ENCODE data around the gene FOXP4. TPM values are rescaled to one million over a fixed set of nuclear protein-coding genes. Genes with fewer than 3 reads are reported as not detected.

The FOXP4 gene
- total and polyA plus RNA-seq, 2 of the 13 experiments (the other 11 are each of a cell fraction or from before 2014, with no cell fraction given): 11.0 to 12.4 TPM

DNA sequence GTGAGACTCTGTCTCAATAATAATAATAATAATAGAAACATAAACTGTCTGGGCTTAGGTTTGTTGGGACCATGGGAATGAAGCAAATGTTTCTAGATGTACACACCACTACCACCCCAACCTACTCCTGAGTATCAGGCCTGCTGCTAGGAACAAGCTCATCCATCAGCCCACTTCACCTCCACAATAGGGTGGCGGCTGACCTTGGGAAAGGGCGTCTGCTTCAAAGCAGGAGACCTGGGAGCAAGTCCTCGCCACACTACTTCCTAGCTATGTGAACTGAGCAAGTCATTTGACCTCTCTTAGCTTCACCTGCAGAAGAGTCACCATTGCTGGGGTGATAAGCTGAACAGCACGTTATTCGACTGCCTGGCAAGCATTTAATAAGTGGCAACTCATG lies 3.1 kb upstream of the FOXP4 start:
- Histone ChIP-seq H3K36me3 (replicated peaks in 1 of 2; ENCODE audit: control insufficient read depth in 1 of 2, insufficient read depth in 2 of 2, low read length in 2 of 2) (no peaks in the 10 kb centered on the region), H3K9ac (ENCODE audit: insufficient read depth, low read depth, low read length) (no peak overlapping the region), H3K4me1 (ENCODE audit: insufficient read depth, low read length) (peaks cover 41% of the 10 kb centered on the region), H4K20me1 (ENCODE audit: insufficient read depth, low read length) (peaks cover 8% of the 10 kb centered on the region; the same call in 1 of the 2 replicates), H3K4me3 (replicated peaks in 1 of 3; ENCODE audit: insufficient read depth in 1 of 3, low read depth in 2 of 3, low read length in 3 of 3) (no peak overlapping the region), H3K4me2 (ENCODE audit: low read depth, low read length) (no peak overlapping the region), H3K79me2 (ENCODE audit: insufficient read depth, low read length) (peaks cover 37% of the 10 kb centered on the region), H3K27me3 (ENCODE audit: control insufficient read depth in 1 of 2, insufficient read depth in 2 of 2, low read length in 2 of 2) (no peaks in the 10 kb centered on the region), H3K9me3 (ENCODE audit: low read length) (no peaks in the 10 kb centered on the region), H2AFZ (ENCODE audit: low read length) (no peak overlapping the region), H3K27ac (ENCODE audit: extremely low read length, insufficient read depth, low read length) (no peak overlapping the region)
- intact Hi-C loops (cut with micrococcal nuclease; ENCODE audit: unreplicated experiment) (no loop called here), in situ Hi-C loops (cut with HindIII; ENCODE audit: extremely low pct_ligation_motif_present, low pct_unique_long_range_greater_than_20kb) (no loop called here)
- BruUV-seq (replicated peaks): no TSS peak
- ChIA-PET POLR2A (interaction anchor here (1.1 to 7.7 kb wide), 5 partner anchors 10 to 30 kb away, joined by 3 to 90 read pairs (median 4); no protein-coding TSS in a partner anchor), CTCF (ENCODE audit: low intra/inter-chr PET ratio, low total read pairs) (no interaction called here)
- no peak for TF ChIP-seq TEAD2 (CRISPR knock-in tag; IDR thresholded peaks at IDR 0.05)
- TF ChIP-seq, protein P1, sequence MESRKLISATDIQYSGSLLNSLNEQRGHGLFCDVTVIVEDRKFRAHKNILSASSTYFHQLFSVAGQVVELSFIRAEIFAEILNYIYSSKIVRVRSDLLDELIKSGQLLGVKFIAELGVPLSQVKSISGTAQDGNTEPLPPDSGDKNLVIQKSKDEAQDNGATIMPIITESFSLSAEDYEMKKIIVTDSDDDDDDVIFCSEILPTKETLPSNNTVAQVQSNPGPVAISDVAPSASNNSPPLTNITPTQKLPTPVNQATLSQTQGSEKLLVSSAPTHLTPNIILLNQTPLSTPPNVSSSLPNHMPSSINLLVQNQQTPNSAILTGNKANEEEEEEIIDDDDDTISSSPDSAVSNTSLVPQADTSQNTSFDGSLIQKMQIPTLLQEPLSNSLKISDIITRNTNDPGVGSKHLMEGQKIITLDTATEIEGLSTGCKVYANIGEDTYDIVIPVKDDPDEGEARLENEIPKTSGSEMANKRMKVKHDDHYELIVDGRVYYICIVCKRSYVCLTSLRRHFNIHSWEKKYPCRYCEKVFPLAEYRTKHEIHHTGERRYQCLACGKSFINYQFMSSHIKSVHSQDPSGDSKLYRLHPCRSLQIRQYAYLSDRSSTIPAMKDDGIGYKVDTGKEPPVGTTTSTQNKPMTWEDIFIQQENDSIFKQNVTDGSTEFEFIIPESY (CRISPR knock-in tag; IDR thresholded peaks at IDR 0.05): peak; percentile 93
- 0 out of 2 replicates have a peak, but pooled peaks have one; percentile 9 for TF ChIP-seq RARA (CRISPR knock-in tag; IDR thresholded peaks at IDR 0.05)
- 91% methylated on average over 5 of the region's 5 CpGs for WGBS (ENCODE audit: low lambda C conversion rate)
- DNase-seq (ENCODE audit: low spot score): no peak
- ATAC-seq: no peak
- no peak for FAIRE-seq

DNA sequence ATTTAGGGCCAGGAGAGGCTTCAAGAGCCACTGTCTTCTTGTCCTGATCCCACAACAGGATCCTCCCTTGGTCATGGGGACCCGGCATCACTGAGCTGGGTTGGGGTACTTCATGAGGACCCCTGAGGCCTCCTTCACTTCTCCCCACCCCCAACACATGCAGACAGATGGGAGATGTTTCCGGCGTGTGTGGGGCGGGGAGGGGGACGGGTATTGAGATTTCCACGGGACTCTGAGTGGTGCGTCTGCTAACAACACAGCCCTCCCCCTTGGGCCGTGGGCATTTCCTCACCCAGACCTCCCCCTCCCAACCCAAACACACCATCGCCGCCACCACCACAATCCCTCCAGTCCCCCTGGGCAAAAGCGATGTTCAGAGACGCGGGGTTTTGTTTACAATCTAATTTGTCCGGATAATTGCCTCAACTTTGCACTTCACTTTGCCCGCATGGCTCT lies 906 bp upstream of the FOXP4 start:
- no peaks in the 10 kb centered on the region for H3K27me3 ChIP-seq (ENCODE audit: control insufficient read depth in 1 of 2, insufficient read depth in 2 of 2, low read length in 2 of 2)
- FAIRE-seq (no peak), ATAC-seq (peak; percentile 4), DNase-seq (ENCODE audit: low spot score) (no peak)
- WGBS (ENCODE audit: low lambda C conversion rate): 3% methylated on average over 12 of the region's 15 CpGs
- H3K4me3 ChIP-seq (replicated peaks in 1 of 3; ENCODE audit: insufficient read depth in 1 of 3, low read depth in 2 of 3, low read length in 3 of 3): peak overlapping the region; percentile 67 to 99 (median 68)
- CTCF ChIA-PET (ENCODE audit: low intra/inter-chr PET ratio, low total read pairs): no interaction called here
- H3K27ac ChIP-seq (ENCODE audit: extremely low read length, insufficient read depth, low read length): peak overlapping the region; percentile 66
- H2AFZ ChIP-seq (ENCODE audit: low read length): no peak overlapping the region
- peaks cover 42% of the 10 kb centered on the region for H3K4me1 ChIP-seq (ENCODE audit: insufficient read depth, low read length)
- POLR2A ChIA-PET: interaction anchor here (0.8 to 7.7 kb wide), 5 partner anchors 8 to 88 kb away, joined by 3 to 90 read pairs (median 3); no protein-coding TSS in a partner anchor
- in situ Hi-C loops (cut with HindIII; ENCODE audit: extremely low pct_ligation_motif_present, low pct_unique_long_range_greater_than_20kb) (loop anchor here (5.0 kb wide), 2 partner anchors 47 to 118 kb away; no protein-coding TSS in a partner anchor), intact Hi-C loops (cut with micrococcal nuclease; ENCODE audit: unreplicated experiment) (loop anchor here (1.0 to 5.0 kb wide), 3 partner anchors 20 to 178 kb away; no protein-coding TSS in a partner anchor)
- H3K9me3 ChIP-seq (ENCODE audit: low read length): no peaks in the 10 kb centered on the region
- peaks cover 1 to 7% of the 10 kb centered on the region in 2 experiments; a peak in 4 of 5 replicates for H3K36me3 ChIP-seq (replicated peaks in 1 of 2; ENCODE audit: control insufficient read depth in 1 of 2, insufficient read depth in 2 of 2, low read length in 2 of 2)
- no TSS peak for BruUV-seq (replicated peaks)
- peaks cover 59% of the 10 kb centered on the region for H3K79me2 ChIP-seq (ENCODE audit: insufficient read depth, low read length)
- peak overlapping the region; percentile 82 for H3K9ac ChIP-seq (ENCODE audit: insufficient read depth, low read depth, low read length)
- H4K20me1 ChIP-seq (ENCODE audit: insufficient read depth, low read length): peaks cover 29% of the 10 kb centered on the region
- H3K4me2 ChIP-seq (ENCODE audit: low read depth, low read length): peak overlapping the region; percentile 84
- TF ChIP-seq, protein P2, sequence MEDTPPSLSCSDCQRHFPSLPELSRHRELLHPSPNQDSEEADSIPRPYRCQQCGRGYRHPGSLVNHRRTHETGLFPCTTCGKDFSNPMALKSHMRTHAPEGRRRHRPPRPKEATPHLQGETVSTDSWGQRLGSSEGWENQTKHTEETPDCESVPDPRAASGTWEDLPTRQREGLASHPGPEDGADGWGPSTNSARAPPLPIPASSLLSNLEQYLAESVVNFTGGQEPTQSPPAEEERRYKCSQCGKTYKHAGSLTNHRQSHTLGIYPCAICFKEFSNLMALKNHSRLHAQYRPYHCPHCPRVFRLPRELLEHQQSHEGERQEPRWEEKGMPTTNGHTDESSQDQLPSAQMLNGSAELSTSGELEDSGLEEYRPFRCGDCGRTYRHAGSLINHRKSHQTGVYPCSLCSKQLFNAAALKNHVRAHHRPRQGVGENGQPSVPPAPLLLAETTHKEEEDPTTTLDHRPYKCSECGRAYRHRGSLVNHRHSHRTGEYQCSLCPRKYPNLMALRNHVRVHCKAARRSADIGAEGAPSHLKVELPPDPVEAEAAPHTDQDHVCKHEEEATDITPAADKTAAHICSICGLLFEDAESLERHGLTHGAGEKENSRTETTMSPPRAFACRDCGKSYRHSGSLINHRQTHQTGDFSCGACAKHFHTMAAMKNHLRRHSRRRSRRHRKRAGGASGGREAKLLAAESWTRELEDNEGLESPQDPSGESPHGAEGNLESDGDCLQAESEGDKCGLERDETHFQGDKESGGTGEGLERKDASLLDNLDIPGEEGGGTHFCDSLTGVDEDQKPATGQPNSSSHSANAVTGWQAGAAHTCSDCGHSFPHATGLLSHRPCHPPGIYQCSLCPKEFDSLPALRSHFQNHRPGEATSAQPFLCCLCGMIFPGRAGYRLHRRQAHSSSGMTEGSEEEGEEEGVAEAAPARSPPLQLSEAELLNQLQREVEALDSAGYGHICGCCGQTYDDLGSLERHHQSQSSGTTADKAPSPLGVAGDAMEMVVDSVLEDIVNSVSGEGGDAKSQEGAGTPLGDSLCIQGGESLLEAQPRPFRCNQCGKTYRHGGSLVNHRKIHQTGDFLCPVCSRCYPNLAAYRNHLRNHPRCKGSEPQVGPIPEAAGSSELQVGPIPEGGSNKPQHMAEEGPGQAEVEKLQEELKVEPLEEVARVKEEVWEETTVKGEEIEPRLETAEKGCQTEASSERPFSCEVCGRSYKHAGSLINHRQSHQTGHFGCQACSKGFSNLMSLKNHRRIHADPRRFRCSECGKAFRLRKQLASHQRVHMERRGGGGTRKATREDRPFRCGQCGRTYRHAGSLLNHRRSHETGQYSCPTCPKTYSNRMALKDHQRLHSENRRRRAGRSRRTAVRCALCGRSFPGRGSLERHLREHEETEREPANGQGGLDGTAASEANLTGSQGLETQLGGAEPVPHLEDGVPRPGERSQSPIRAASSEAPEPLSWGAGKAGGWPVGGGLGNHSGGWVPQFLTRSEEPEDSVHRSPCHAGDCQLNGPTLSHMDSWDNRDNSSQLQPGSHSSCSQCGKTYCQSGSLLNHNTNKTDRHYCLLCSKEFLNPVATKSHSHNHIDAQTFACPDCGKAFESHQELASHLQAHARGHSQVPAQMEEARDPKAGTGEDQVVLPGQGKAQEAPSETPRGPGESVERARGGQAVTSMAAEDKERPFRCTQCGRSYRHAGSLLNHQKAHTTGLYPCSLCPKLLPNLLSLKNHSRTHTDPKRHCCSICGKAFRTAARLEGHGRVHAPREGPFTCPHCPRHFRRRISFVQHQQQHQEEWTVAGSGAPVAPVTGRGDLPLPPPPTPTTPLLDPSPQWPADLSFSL (CRISPR knock-in tag; IDR thresholded peaks at IDR 0.05): no peak; the same call in 1 of the 2 replicates
- TF ChIP-seq ZNF446 (CRISPR knock-in tag; IDR thresholded peaks at IDR 0.05) (0 out of 2 replicates have a peak, but pooled peaks have one; percentile 17), ZNF562 (CRISPR knock-in tag; IDR thresholded peaks at IDR 0.05; ENCODE audit: borderline replicate concordance) (no peak), SRSF4 (IDR thresholded peaks at IDR 0.05; ENCODE audit: low read depth, low read length, poor library complexity, severe bottlenecking) (no peak), KMT2A (CRISPR knock-in tag; IDR thresholded peaks at IDR 0.05) (no peak), ZNF788 (CRISPR knock-in tag; IDR thresholded peaks at IDR 0.05; ENCODE audit: borderline replicate concordance) (peak; percentile 16; the same call in 1 of the 2 replicates)

All from HepG2 (cell line).